Vagina (tissue), 2 donors: ENCODE measurements around the gene ATP2B2.

ENCODE experiments used
- POLR2A ChIP-seq, 2 donors: fragments of 450-650 bp; IDR thresholded peaks; one replicate each; pipeline ENCODE4 v1.6.1; 2017; ENCODE audit warnings: antibody characterized with exemption in 2 of 2, mild to moderate bottlenecking in 2 of 2, moderate library complexity in 2 of 2
- POLR2AphosphoS5 ChIP-seq, 2 donors: sonication (generic); formaldehyde crosslinking; IDR thresholded peaks; one replicate each; pipeline ENCODE4 v1.9.0; 2017; ENCODE audit warnings: antibody characterized with exemption in 2 of 2, mild to moderate bottlenecking in 2 of 2, low read depth in 1 of 2; ENCODE audit not compliant: insufficient read depth in 1 of 2
- TF ChIP-seq, protein P1 (sequence below), 3 experiments: fragments of 450-650 bp in 2 of 3; fragments of 200-600 bp in 1 of 3; sonication (generic) in 1 of 3; IDR thresholded peaks; one replicate each; pipeline ENCODE4 v1.5.1; 2017 to 2019; ENCODE audit warnings: antibody characterized with exemption in 3 of 3, mild to moderate bottlenecking in 2 of 3, moderate library complexity in 2 of 3

DNA sequence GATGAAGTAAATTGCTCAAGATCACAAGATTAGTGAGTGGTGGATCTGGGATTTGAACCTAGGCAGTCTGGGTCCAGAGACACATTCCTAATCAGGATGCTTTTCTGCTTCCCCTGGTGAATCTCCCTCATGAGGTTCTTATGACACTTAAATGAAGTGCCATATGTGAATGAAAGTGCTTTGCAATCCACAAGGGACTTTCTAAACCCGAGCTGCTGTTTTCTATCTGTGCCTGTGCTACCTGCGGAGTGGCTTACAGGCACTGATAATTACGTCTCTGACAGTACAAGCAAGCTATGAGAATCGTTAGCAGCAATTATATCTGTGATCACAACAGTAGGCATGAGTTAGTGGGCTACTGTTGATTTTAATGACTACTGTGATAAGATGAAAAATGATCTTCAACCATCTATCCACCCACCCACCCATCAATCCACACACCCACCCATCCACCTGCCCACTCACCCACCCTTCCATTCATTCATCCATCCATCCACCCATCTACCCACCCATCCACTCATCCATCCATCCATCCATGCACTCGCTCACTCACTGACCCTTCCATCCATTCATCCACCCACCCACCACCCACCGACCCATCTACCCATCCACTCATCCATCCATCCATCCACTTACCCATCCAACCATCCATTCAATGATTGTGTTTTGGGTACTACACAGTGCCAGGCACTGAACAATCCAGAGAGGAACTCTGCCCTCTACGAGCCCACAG lies 51.8 kb downstream of the ATP2B2 start:
- TF ChIP-seq, protein P1, sequence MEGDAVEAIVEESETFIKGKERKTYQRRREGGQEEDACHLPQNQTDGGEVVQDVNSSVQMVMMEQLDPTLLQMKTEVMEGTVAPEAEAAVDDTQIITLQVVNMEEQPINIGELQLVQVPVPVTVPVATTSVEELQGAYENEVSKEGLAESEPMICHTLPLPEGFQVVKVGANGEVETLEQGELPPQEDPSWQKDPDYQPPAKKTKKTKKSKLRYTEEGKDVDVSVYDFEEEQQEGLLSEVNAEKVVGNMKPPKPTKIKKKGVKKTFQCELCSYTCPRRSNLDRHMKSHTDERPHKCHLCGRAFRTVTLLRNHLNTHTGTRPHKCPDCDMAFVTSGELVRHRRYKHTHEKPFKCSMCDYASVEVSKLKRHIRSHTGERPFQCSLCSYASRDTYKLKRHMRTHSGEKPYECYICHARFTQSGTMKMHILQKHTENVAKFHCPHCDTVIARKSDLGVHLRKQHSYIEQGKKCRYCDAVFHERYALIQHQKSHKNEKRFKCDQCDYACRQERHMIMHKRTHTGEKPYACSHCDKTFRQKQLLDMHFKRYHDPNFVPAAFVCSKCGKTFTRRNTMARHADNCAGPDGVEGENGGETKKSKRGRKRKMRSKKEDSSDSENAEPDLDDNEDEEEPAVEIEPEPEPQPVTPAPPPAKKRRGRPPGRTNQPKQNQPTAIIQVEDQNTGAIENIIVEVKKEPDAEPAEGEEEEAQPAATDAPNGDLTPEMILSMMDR (IDR thresholded peaks at IDR 0.05), result no peak
- TF ChIP-seq POLR2A (IDR thresholded peaks at IDR 0.05) (no peak), POLR2AphosphoS5 (IDR thresholded peaks at IDR 0.05; ENCODE audit: insufficient read depth in 1 of 2, low read depth in 1 of 2) (no peak)
